ENCODE measurements around the gene IRF8. TPM values are rescaled to one million over a fixed set of nuclear protein-coding genes. Genes with fewer than 3 reads are reported as not detected.

IRF8 gene
- polyA plus RNA-seq, 1 of the 3 experiments (the other 2 are of a cell fraction), result not detected

GRCh38 chr16:85910854-85911247 is 11.9 kb downstream of the IRF8 start:
- DNase-seq, result no peak
- WGBS (ENCODE audit: low lambda C conversion rate), result 25% methylated on average over 9 of the region's 9 CpGs
- H3K27me3 ChIP-seq (ENCODE audit: insufficient read depth), result peaks cover 88% of the 10 kb centered on the region
- no peaks in the 10 kb centered on the region for H3K9me2 ChIP-seq
- ChIA-PET CTCF (no interaction called here), POLR2A (no interaction called here)
- H4K20me1 ChIP-seq (ENCODE audit: insufficient read depth), result no peaks in the 10 kb centered on the region
- no peak overlapping the region for H3K4me3 ChIP-seq (ENCODE audit: low read depth in 2 of 2, low read length in 1 of 2)
- H3K27ac ChIP-seq (ENCODE audit: low read depth in 2 of 2, low read length in 1 of 2), result no peak overlapping the region
- no peak overlapping the region for H3K4me2 ChIP-seq
- H3K36me3 ChIP-seq (replicated peaks in 1 of 2; ENCODE audit: control insufficient read depth in 1 of 2, insufficient read depth in 2 of 2, low read length in 1 of 2), result no peaks in the 10 kb centered on the region
- H3K79me2 ChIP-seq (ENCODE audit: insufficient read depth), result no peaks in the 10 kb centered on the region
- no peak overlapping the region for H3K9ac ChIP-seq
- H3K9me3 ChIP-seq, result no peaks in the 10 kb centered on the region; the same call in 1 of the 2 replicates
- H3K4me1 ChIP-seq (ENCODE audit: control insufficient read depth in 1 of 2, insufficient read depth in 2 of 2, low read depth in 1 of 2, low read length in 1 of 2), result no peaks in the 10 kb centered on the region
- no peaks in the 10 kb centered on the region for H3F3A ChIP-seq (replicated peaks; ENCODE audit: insufficient read depth)
- H2AFZ ChIP-seq (ENCODE audit: low read depth), result no peak overlapping the region
- TF ChIP-seq NFIC (IDR thresholded peaks at IDR 0.05; ENCODE audit: borderline replicate concordance) (no peak), USF2 (IDR thresholded peaks at IDR 0.05; ENCODE audit: borderline replicate concordance, low read depth, low read length) (no peak), EZH2phosphoT487 (IDR thresholded peaks at IDR 0.05; ENCODE audit: borderline replicate concordance, low read depth) (no peak), GABPA (IDR thresholded peaks at IDR 0.05; ENCODE audit: low read depth) (no peak), USF1 (IDR thresholded peaks at IDR 0.05; ENCODE audit: borderline replicate concordance, low read depth) (no peak), YY1 (IDR thresholded peaks at IDR 0.05; ENCODE audit: low read depth) (no peak), ZBTB33 (IDR thresholded peaks at IDR 0.05; ENCODE audit: borderline replicate concordance, low read depth) (no peak), FOSL2 (IDR thresholded peaks at IDR 0.05; ENCODE audit: borderline replicate concordance, low read depth) (no peak), TCF12 (IDR thresholded peaks at IDR 0.05) (no peak), TAF1 (IDR thresholded peaks at IDR 0.05; ENCODE audit: borderline replicate concordance, low read depth, low read length) (no peak)
- TF ChIP-seq, protein P1, sequence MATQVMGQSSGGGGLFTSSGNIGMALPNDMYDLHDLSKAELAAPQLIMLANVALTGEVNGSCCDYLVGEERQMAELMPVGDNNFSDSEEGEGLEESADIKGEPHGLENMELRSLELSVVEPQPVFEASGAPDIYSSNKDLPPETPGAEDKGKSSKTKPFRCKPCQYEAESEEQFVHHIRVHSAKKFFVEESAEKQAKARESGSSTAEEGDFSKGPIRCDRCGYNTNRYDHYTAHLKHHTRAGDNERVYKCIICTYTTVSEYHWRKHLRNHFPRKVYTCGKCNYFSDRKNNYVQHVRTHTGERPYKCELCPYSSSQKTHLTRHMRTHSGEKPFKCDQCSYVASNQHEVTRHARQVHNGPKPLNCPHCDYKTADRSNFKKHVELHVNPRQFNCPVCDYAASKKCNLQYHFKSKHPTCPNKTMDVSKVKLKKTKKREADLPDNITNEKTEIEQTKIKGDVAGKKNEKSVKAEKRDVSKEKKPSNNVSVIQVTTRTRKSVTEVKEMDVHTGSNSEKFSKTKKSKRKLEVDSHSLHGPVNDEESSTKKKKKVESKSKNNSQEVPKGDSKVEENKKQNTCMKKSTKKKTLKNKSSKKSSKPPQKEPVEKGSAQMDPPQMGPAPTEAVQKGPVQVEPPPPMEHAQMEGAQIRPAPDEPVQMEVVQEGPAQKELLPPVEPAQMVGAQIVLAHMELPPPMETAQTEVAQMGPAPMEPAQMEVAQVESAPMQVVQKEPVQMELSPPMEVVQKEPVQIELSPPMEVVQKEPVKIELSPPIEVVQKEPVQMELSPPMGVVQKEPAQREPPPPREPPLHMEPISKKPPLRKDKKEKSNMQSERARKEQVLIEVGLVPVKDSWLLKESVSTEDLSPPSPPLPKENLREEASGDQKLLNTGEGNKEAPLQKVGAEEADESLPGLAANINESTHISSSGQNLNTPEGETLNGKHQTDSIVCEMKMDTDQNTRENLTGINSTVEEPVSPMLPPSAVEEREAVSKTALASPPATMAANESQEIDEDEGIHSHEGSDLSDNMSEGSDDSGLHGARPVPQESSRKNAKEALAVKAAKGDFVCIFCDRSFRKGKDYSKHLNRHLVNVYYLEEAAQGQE (IDR thresholded peaks at IDR 0.05; ENCODE audit: low read depth, low read length), result no peak
- TF ChIP-seq, protein P2, sequence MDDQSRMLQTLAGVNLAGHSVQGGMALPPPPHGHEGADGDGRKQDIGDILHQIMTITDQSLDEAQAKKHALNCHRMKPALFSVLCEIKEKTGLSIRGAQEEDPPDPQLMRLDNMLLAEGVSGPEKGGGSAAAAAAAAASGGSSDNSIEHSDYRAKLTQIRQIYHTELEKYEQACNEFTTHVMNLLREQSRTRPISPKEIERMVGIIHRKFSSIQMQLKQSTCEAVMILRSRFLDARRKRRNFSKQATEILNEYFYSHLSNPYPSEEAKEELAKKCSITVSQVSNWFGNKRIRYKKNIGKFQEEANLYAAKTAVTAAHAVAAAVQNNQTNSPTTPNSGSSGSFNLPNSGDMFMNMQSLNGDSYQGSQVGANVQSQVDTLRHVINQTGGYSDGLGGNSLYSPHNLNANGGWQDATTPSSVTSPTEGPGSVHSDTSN (IDR thresholded peaks at IDR 0.05), result no peak

Data from SK-N-SH (cell line).